Esophagus muscularis mucosa (tissue), 4 donors: Measurements from ENCODE around the gene ZNF460.

ENCODE experiments used
- EP300 ChIP-seq: sonication (generic); formaldehyde crosslinking; IDR thresholded peaks from one replicate; pipeline ENCODE4 v1.6.1; 2017; ENCODE audit warnings: antibody characterized with exemption
- POLR2A ChIP-seq: fragments of 450-650 bp; IDR thresholded peaks from one replicate; pipeline ENCODE4 v1.6.1; 2017; ENCODE audit warnings: antibody characterized with exemption, moderate library complexity, mild to moderate bottlenecking, low read depth
- POLR2AphosphoS5 ChIP-seq, 2 donors: sonication (generic); formaldehyde crosslinking; IDR thresholded peaks; one replicate each; pipeline ENCODE4 v1.6.1; 2017; ENCODE audit warnings: antibody characterized with exemption in 2 of 2
- TF ChIP-seq, protein P1 (sequence below), 3 experiments: fragments of 200-600 bp in 2 of 3; fragments of 450-650 bp in 1 of 3; sonication (generic) in 2 of 3; IDR thresholded peaks; one replicate each; pipeline ENCODE4 v1.5.1; 2017 to 2019; ENCODE audit warnings: antibody characterized with exemption in 3 of 3, mild to moderate bottlenecking in 2 of 3, moderate library complexity in 1 of 3

DNA sequence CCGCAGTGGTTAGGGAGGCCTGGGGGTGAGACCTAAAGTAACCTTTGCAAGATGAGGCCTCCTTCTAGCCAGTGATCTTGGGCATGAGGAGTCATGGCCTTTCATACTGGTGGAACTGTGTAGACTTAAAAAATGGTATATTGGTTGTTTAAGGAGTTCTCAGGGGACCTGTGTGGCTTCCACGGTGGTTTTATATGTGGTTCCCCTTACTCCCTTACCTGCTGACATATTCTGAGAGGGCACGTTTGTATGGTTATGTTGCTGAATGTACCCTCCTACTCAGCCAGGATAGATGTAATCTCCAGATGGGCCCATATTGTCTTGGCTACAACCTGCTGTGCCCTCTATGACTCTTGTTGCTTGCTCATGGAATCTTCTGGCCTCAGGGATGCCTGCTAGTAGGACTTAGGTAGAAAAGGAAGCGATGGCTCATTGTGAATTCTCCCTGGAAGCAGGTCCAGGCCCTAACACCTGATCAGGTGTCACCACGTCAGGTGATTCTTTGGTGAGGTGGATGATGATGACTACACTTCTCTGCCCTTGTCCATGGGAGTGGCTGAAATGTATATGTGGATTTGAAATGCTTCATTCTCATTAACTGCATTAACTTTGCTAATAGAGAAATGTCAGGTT lies 1.8 kb downstream of the ZNF460 start:
- TF ChIP-seq, protein P1, sequence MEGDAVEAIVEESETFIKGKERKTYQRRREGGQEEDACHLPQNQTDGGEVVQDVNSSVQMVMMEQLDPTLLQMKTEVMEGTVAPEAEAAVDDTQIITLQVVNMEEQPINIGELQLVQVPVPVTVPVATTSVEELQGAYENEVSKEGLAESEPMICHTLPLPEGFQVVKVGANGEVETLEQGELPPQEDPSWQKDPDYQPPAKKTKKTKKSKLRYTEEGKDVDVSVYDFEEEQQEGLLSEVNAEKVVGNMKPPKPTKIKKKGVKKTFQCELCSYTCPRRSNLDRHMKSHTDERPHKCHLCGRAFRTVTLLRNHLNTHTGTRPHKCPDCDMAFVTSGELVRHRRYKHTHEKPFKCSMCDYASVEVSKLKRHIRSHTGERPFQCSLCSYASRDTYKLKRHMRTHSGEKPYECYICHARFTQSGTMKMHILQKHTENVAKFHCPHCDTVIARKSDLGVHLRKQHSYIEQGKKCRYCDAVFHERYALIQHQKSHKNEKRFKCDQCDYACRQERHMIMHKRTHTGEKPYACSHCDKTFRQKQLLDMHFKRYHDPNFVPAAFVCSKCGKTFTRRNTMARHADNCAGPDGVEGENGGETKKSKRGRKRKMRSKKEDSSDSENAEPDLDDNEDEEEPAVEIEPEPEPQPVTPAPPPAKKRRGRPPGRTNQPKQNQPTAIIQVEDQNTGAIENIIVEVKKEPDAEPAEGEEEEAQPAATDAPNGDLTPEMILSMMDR (IDR thresholded peaks at IDR 0.05): no peak
- no peak for TF ChIP-seq POLR2A
- no peak for TF ChIP-seq POLR2AphosphoS5 (IDR thresholded peaks at IDR 0.05)
- no peak for TF ChIP-seq EP300
